AG04449 (cell line): ENCODE measurements around the gene CCDC85A.
A peak's percentile ranks its signal among the peaks of the same experiment; 100 is the strongest.

Experiments
- CTCF ChIA-PET: fragments of 350-600 bp; formaldehyde crosslinking; extraction: SDS; loops from one replicate; lab custom pipeline; 2021; ENCODE audit warnings: antibody characterized with exemption; lab: Yijun Ruan, JAX
- POLR2A ChIA-PET: fragments of 400-600, 350-600 bp; formaldehyde crosslinking; extraction: SDS; loops from one replicate; lab custom pipeline; 2020; ENCODE audit warnings: antibody characterized with exemption, inconsistent platforms; lab: Yijun Ruan, JAX
- DNase-seq: peaks from one replicate; pipeline ENCODE4 v3.0.0-alpha.2; 2010; ENCODE audit warnings: low read depth, low spot score
- H3K4me3 ChIP-seq: 2 replicates; pipeline ENCODE4 v1.5.1; 2011; ENCODE audit warnings: low read depth, mild to moderate bottlenecking, control low read depth, low read length
- CTCF ChIP-seq: IDR thresholded peaks from one replicate; pipeline ENCODE4 v1.5.1; 2011; ENCODE audit warnings: mild to moderate bottlenecking, moderate library complexity, low read length, control low read depth, inconsistent platforms; ENCODE audit not compliant: insufficient read depth; ENCODE audit errors: missing control alignments

CCDC85A gene

DNA sequence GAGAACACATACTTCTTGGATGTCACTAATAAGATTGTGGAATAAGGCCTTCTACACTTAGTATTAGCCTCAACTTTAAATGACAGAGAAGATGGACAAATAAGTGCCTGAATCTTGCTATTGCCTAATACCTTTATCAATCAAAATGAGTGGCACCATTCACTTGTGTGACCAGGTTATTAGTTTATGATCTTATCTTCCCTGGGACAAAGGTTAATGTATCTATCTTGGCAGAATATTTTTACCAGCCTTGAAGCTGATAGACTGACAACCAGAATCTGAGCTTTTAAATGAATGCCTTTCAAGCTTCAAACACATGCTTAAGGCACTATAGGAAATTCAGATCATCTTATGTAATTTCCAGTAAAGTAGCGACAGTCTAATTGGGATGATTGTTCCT, 202.9 kb downstream of the CCDC85A start:
- H3K4me3 ChIP-seq = no peak overlapping the region
- DNase-seq = no peak
- ChIA-PET CTCF (no interaction called here), POLR2A (no interaction called here)
- TF ChIP-seq CTCF = no peak

GRCh38 chr2:56390644-56391043, 206.9 kb downstream of the CCDC85A start:
- no peak for DNase-seq
- H3K4me3 ChIP-seq = no peak overlapping the region
- TF ChIP-seq CTCF = no peak
- ChIA-PET POLR2A (no interaction called here), CTCF (no interaction called here)

GRCh38 chr2:56410140-56410539, 226.3 kb downstream of the CCDC85A start:
- POLR2A ChIA-PET = interaction anchor here (0.6 kb wide), 1 partner anchor 70 kb away, joined by 3 read pairs; no protein-coding TSS in a partner anchor
- DNase-seq = peak; percentile 7
- no peak overlapping the region for H3K4me3 ChIP-seq
- no peak for TF ChIP-seq CTCF
- CTCF ChIA-PET = no interaction called here

GRCh38 chr2:56416500-56417176, 232.8 kb downstream of the CCDC85A start:
- no peak for TF ChIP-seq CTCF
- POLR2A ChIA-PET = no interaction called here
- no peak overlapping the region for H3K4me3 ChIP-seq
- no peak for DNase-seq
- CTCF ChIA-PET = no interaction called here
